ENCODE results near the gene FARP1.

Gene FARP1

GRCh38 chr13:98171900-98172589 lies 29.2 kb downstream of the FARP1 start:
- in situ Hi-C loops (cut with HindIII; ENCODE audit: low sequenced_read_pairs) = no loop called here

- in situ Hi-C loops (cut with HindIII; ENCODE audit: low sequenced_read_pairs) = no loop called here
Observed at GRCh38 chr13:98172590-98173422, 29.9 kb downstream of the FARP1 start.

DNA sequence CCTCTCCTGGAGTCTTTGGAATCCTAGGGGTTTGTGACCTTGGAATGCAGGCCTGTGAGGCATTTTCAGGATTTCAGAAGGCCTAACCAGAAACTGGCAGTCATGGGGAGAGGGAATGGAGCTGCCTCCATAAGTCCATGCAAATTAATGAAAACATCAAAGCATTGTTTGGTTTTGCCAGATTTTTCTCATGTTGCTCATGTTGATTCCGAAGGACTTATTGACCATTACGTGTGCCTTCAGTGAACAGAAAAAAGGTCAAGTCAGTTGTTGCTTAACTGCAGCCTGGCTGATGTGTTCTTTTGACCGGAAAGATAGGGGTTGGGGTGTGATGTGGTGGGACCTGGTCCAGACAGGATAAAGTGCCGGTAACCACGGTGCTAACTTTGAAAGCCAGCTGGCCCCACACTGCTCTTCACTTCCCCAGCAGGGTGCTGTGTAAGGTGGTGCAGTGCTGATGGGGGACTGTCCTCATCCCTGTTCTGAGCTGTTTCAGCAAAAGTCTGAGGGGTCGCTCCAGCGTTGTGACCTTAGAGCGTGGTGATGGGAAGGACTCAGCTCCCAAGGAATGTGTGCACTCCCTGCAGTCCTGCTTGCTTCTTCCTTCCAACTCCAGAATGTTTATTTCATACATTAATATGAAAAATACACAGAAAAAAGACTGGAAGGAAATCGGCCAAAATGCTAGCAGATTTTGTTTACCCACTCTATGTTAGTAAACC lies 30.7 kb downstream of the FARP1 start:
- in situ Hi-C loops (cut with HindIII; ENCODE audit: low sequenced_read_pairs) = no loop called here

DNA sequence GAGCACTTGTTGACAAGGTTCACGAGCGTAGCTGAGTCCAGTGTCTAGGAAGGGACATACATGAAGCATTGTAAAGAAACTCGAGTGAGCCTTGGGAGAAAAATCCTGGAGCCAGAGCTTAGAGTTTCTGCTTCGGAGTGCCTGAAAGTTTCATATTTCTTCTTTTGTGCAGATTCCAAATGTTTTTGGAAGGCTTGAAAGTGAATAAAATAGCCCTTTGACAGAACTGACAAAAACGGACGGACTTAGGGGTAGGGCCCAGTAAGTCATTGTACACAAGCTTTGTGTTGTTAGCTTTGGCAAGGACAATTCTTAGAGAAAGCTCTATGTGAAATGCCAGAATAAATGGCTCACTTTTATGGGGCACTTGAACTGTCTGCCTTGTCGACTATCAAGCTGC lies 31.4 kb downstream of the FARP1 start:
- in situ Hi-C loops (cut with HindIII; ENCODE audit: low sequenced_read_pairs) = no loop called here

DNA sequence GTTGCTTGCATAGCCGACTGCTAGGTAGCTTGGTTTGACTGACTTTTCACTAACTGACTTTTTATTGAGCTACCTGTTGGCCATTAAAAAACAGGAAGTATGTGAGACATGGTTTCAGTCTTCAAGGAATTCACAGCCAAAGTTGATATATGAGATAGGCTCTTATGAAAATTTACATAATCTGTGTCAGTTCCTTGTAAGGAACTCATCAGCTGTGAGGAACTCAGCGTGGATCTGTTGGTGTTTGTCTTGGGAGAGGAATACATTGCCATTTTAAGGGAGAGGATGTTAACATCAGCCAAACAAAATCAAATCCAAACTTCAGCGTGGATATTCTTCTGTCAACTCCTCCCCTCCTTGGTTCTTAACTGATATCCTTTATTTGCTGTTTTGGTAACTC lies 32.1 kb downstream of the FARP1 start:
- in situ Hi-C loops (cut with HindIII; ENCODE audit: low sequenced_read_pairs) = no loop called here

DNA sequence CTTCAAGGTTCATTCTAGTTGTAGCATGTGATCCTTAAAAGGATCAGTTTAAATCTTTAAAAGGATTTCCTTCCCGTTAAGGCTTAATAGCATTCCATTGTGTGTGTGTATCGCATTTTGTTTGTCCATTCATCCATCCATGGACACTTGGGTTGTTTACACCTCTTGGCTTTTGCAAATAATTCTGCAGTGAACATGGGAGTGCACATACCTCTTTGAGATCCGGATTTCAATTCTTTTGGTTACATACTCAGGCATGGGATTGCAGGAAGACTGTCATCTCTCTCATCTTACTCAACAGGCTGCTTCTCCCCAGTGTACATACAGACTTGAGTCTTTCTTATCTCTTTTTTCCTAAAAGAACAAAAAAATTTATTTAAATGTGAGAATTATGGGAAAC lies 32.9 kb downstream of the FARP1 start:
- in situ Hi-C loops (cut with HindIII; ENCODE audit: low sequenced_read_pairs) = no loop called here

GRCh38 chr13:98176777-98177608 lies 34.1 kb downstream of the FARP1 start, which contains the start of gene RNF113B:
Gene RNF113B (minus strand): TSS chr13:98177269. CDS start chr13:98177236, 33 bp downstream.
- in situ Hi-C loops (cut with HindIII; ENCODE audit: low sequenced_read_pairs) = no loop called here

GRCh38 chr13:98180092-98180491 lies 37.2 kb downstream of the FARP1 start:
- in situ Hi-C loops (cut with HindIII; ENCODE audit: low sequenced_read_pairs) = no loop called here

DNA sequence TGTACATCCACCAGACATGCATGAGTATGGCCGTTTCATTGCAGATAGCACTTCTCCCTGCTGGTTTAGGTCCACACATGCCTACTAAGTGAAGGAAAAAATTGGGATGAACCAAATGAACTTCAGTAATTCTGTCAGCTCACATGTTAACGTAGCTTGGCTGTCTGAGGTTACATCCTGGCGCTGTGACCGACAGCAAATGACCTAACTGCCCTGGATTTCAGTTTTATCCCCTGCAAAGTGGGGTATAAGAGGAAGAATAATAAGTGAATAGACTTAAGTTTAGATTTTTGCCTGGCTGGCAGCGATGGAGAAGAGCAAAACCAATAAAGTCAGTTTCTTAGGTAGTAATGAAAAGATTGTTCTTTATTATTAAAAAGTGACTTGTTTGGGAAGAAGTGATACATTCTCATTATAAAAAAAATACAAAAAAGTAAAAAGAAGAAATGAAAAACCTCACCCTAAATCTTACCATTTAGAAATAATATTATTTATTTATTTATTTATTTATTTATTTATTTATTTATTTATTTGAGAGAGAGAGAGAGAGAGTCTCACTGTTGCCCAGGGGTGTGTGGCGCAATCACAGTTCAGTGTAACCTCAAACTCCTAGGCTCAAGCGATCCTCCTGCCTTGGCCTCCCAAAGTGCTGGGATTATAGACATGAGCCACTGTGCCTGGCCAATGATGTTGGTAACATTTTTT lies 38.4 kb downstream of the FARP1 start:
- in situ Hi-C loops (cut with HindIII; ENCODE audit: low sequenced_read_pairs) = no loop called here

GRCh38 chr13:98182153-98182552 lies 39.3 kb downstream of the FARP1 start:
- in situ Hi-C loops (cut with HindIII; ENCODE audit: low sequenced_read_pairs) = no loop called here

DNA sequence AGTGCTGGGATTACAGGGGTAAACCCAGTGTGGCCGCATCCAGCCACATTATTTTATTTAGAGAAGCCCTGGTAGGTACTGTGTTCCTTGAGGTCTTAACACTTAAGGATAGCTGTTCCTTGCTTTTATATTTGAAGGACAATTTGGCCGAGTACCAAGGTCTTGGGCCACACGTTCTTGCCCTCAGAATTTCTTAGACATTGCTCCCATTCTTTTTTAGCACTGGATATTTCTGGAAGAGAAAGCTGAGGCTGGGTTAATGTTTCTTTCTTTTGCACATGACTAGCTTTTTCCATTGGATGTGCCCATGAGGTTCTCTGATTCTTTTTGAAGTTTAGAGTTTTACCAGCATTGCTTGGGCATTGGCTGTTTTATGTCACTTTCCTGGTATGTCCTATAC lies 39.7 kb downstream of the FARP1 start:
- in situ Hi-C loops (cut with HindIII; ENCODE audit: low sequenced_read_pairs) = no loop called here

DNA sequence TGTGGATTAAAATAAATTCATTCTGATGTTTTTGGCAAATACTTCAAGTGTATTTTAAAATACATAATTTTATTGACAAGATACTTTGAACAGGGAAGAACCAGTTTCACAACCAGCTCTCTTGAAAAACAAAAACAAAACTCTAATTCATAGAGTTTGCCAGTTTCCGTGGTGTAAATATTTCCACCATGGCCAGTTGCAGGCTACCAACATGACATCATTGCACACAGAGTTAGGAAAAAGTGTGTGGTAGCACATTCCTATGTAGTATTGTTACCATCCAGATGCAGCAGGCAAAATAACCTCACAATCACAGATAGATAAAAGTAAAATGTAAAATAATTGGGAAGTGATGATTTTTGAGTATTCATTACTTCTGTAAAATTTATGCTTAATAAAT lies 41.9 kb downstream of the FARP1 start:
- in situ Hi-C loops (cut with HindIII; ENCODE audit: low sequenced_read_pairs) = no loop called here

DNA sequence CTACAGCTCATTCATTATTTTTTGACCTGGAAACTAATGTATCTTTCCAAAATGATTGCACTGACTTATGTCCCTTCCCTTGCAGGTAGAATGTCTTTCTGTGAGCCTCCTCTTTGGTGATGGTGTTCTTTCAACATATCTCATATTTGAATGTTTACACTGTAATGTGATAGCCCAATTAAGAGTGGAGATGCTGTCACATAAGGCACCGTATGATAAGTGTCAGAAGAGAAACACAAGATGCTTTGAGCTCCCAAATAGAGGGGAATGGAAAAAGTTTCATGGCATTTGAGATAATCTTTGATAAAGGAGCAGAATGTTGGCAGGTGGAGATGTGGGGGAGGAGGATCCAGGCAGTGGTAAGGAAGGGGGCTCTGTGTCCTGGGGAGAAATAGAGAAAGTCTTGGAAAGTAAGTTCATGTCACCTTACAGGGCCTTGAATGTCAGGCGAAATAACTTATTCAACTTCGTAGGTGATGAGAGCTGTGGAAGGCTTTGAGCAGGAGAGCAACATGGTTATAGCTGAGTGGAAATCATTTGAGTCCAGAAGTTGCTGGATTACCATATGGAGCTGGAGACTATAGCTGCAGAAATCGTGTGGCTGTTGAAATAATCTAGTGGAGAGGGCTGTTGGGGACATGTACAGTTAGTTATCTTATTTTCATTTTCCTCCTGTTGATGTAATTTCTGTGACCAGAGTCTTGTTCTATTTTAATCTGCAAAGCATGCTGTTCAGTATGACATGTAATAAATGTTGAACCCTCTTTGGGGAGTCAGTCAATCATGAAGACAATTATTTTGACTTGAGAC lies 44.5 kb downstream of the FARP1 start:
- in situ Hi-C loops (cut with HindIII; ENCODE audit: low sequenced_read_pairs) = no loop called here

- in situ Hi-C loops (cut with HindIII; ENCODE audit: low sequenced_read_pairs) = no loop called here
Observed at GRCh38 chr13:98187965-98188261, 45.0 kb downstream of the FARP1 start.

GRCh38 chr13:98188544-98189166 lies 45.8 kb downstream of the FARP1 start:
- in situ Hi-C loops (cut with HindIII; ENCODE audit: low sequenced_read_pairs) = no loop called here

- in situ Hi-C loops (cut with HindIII; ENCODE audit: low sequenced_read_pairs) = no loop called here
Observed at GRCh38 chr13:98189841-98190505, 47.1 kb downstream of the FARP1 start.

GRCh38 chr13:98190889-98191444 lies 48.1 kb downstream of the FARP1 start:
- in situ Hi-C loops (cut with HindIII; ENCODE audit: low sequenced_read_pairs) = no loop called here

DNA sequence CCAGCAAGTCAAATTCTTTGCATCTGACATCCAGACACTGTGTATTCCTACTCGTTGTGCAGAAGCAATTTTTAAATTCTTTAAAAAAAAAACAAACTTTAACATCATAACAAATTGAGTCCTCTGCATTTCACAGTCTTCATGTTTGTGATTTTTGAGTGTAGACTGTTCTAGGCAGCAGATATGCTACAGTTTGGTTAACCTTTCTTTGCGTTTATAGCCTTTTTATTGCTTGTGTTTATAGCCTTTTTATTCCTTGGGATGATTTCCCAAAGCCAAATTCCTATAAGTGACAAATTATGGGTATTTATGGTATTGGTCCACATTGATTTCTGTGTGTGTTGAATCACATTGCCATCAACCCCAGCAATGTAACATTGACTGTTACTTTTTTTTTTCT lies 49.1 kb downstream of the FARP1 start:
- in situ Hi-C loops (cut with HindIII; ENCODE audit: low sequenced_read_pairs) = no loop called here

Data from DLD1 (cell line).